22Rv1 (cell line): ENCODE measurements around the gene SYNJ1.
"Not testable (repeated sequence)": the region's sequence is repeated elsewhere in the genome, so short reads cannot be mapped to it uniquely, and the experiment has no call there.

Experiments used
- H3K27ac ChIP-seq: fragments of 450-650 bp; 2 replicates; pipeline ENCODE4 v1.5.1; 2017
- CTCF ChIP-seq: fragments of 450-650 bp; IDR thresholded peaks from 2 replicates; pipeline ENCODE4 v1.5.1; 2017; ENCODE audit warnings: mild to moderate bottlenecking
- ZFX ChIP-seq: fragments of 450-650 bp; IDR thresholded peaks from 2 replicates; pipeline ENCODE4 v1.6.1; 2017; ENCODE audit warnings: antibody characterized with exemption, borderline replicate concordance

SYNJ1 gene

GRCh38 chr21:32648165-32648564 is 79.6 kb downstream of the SYNJ1 start:
- H3K27ac ChIP-seq = no peak overlapping the region
- TF ChIP-seq ZFX (no peak), CTCF (no peak)

GRCh38 chr21:32645261-32646182 is 82.3 kb downstream of the SYNJ1 start:
- no peak overlapping the region for H3K27ac ChIP-seq
- TF ChIP-seq ZFX = no peak
- no peak for TF ChIP-seq CTCF

GRCh38 chr21:32641710-32642698 is 85.8 kb downstream of the SYNJ1 start:
- H3K27ac ChIP-seq = no peak overlapping the region
- TF ChIP-seq CTCF (no peak), ZFX (no peak)

GRCh38 chr21:32626621-32627196 is 101.1 kb downstream of the SYNJ1 start:
- H3K27ac ChIP-seq = no peak overlapping the region
- TF ChIP-seq ZFX (no peak), CTCF (no peak)

GRCh38 chr21:32618218-32618617 is 109.6 kb downstream of the SYNJ1 start:
- not testable (repeated sequence) for H3K27ac ChIP-seq

GRCh38 chr21:32613436-32614043 is 114.3 kb downstream of the SYNJ1 start:
- peak overlapping the region; percentile 94 for H3K27ac ChIP-seq
- TF ChIP-seq ZFX = no peak
- TF ChIP-seq CTCF = no peak

- peak overlapping the region; percentile 94 for H3K27ac ChIP-seq
- TF ChIP-seq CTCF (no peak), ZFX (no peak)
These were observed 114.8 kb downstream of the SYNJ1 start for GRCh38 chr21:32612999-32613337.
